K562 treated with DMSO at 1 percent for 24 hours (cell line): Measurements from ENCODE around the gene UMOD. TPM values are rescaled to one million over a fixed set of nuclear protein-coding genes. Genes with fewer than 3 reads are reported as not detected.

Source experiments
- total RNA-seq: library from RNA; unstranded; fragments of 300-600 nt; gene quantifications from 2 replicates; pipeline ENCODE4 v1.2.3, GENCODE V29; 2022; ENCODE audit warnings: low read depth; ENCODE audit not compliant: insufficient read depth

UMOD gene
- not detected in 2 replicates for total RNA-seq

GRCh38 chr16:20352615-20353014, at the start of gene UMOD:
TSS of gene UMOD (minus strand) at chr16:20352715. CDS start at chr16:20350737, 1,978 bp downstream.

GRCh38 chr16:20327444-20328041, 25.0 kb downstream of the UMOD start, which contains the start of gene GP2:
TSS of gene GP2 (minus strand) at chr16:20327513. CDS start at chr16:20326431, 1,082 bp downstream.

Other genes with a start within 250 kb of the UMOD start
- not detected in 2 replicates for gene GP2, start 25.2 kb downstream of the UMOD start, total RNA-seq
- not detected in 2 replicates for gene PDILT, start 52.0 kb upstream of the UMOD start, total RNA-seq
- gene ACSM5, start 56.8 kb upstream of the UMOD start, total RNA-seq = 0.80 and 1.1 TPM in 2 replicates
- not detected in 2 replicates for gene ACSM2A, start 98.8 kb upstream of the UMOD start, total RNA-seq
- 1.6 and 2.0 TPM in 2 replicates for gene ACSM2B, start 223.7 kb upstream of the UMOD start, total RNA-seq